Sciatic nerve (tissue), 2 donors: ENCODE results near the gene SAC3D1. TPM values are rescaled to one million over a fixed set of nuclear protein-coding genes. Genes with fewer than 3 reads are reported as not detected.
A peak's percentile ranks its signal among the peaks of the same experiment; 100 is the strongest.

Source experiments
- ATAC-seq: fragments of 200-7000 bp; cut with Tn5 transposase; one replicate; pipeline ENCODE4 v1.9.1; 2020; ENCODE audit warnings: mild to moderate bottlenecking, moderate library complexity
- DNase-seq: peaks from one replicate; pipeline ENCODE4 v3.0.0-alpha.2; 2020; ENCODE audit warnings: low spot score
- intact Hi-C: fragments of 100-400 bp; cut with DNase I; formaldehyde crosslinking; loops from one replicate; pipeline ENCODE4 v1.14.2; 2022
- total RNA-seq: library from RNA; stranded (reverse); fragmentation: NEBNext Ultra II Directional; extraction: Animal tissue kit (Norgen Biotek cat#: 25700); gene quantifications from one replicate; pipeline ENCODE4 v1.2.1, GENCODE V29; 2021
- donor health status: DM: no; HTN: no; CAD: no.
- donor health status: DM: no; HTN: no; CAD: no.

SAC3D1 gene
- total RNA-seq, 1 donor from 2014 or later: 4.9 TPM

- DNase-seq: no peak
- intact Hi-C loops: no loop called here
- no peak for ATAC-seq
These were observed 16.0 kb downstream of the SAC3D1 start for GRCh38 chr11:65056999-65057398.

- DNase-seq (no peak), ATAC-seq (no peak)
- intact Hi-C loops: no loop called here
These were observed 16.5 kb downstream of the SAC3D1 start for GRCh38 chr11:65057526-65057925.

GRCh38 chr11:65058012-65058411, 17.0 kb downstream of the SAC3D1 start:
- no peak for ATAC-seq
- intact Hi-C loops: no loop called here

GRCh38 chr11:65058419-65059054, 17.5 kb downstream of the SAC3D1 start, which contains the start of gene NAALADL1:
NAALADL1 (minus strand) TSS chr11:65058553; CDS start chr11:65058521, 32 bp downstream.
- no peak for DNase-seq
- ATAC-seq: no peak
- intact Hi-C loops: no loop called here

More at GRCh38 chr11:65058012-65058411, 17.0 kb downstream of the SAC3D1 start:
- no peak for DNase-seq

GRCh38 chr11:65059523-65059922, 18.5 kb downstream of the SAC3D1 start:
- no peak for ATAC-seq
- intact Hi-C loops: no loop called here

GRCh38 chr11:65059959-65060824, 19.2 kb downstream of the SAC3D1 start:
- no peak for DNase-seq
- intact Hi-C loops: no loop called here
- ATAC-seq: no peak

More at GRCh38 chr11:65059523-65059922, 18.5 kb downstream of the SAC3D1 start:
- no peak for DNase-seq

GRCh38 chr11:65060913-65061408, 20.0 kb downstream of the SAC3D1 start:
- DNase-seq: no peak
- no peak for ATAC-seq
- intact Hi-C loops: no loop called here

- intact Hi-C loops: no loop called here
- no peak for ATAC-seq
These were observed 22.5 kb downstream of the SAC3D1 start for GRCh38 chr11:65063532-65063931.

GRCh38 chr11:65064847-65065240, 23.8 kb downstream of the SAC3D1 start:
- DNase-seq (no peak), ATAC-seq (no peak)
- intact Hi-C loops: no loop called here

More at GRCh38 chr11:65063532-65063931, 22.5 kb downstream of the SAC3D1 start:
- no peak for DNase-seq

GRCh38 chr11:65065851-65066250, 24.8 kb downstream of the SAC3D1 start:
- intact Hi-C loops: no loop called here
- ATAC-seq (no peak), DNase-seq (no peak)

- intact Hi-C loops: no loop called here
- ATAC-seq: no peak
- no peak for DNase-seq
These were observed 25.3 kb downstream of the SAC3D1 start for GRCh38 chr11:65066315-65066714.

- intact Hi-C loops: no loop called here
- DNase-seq (no peak), ATAC-seq (peak; percentile 37)
These were observed 25.8 kb downstream of the SAC3D1 start for GRCh38 chr11:65066805-65067291.

- intact Hi-C loops: no loop called here
- ATAC-seq (no peak), DNase-seq (no peak)
These were observed 26.4 kb downstream of the SAC3D1 start for GRCh38 chr11:65067446-65067845.

- DNase-seq (no peak), ATAC-seq (no peak)
- intact Hi-C loops: no loop called here
These were observed 28.2 kb downstream of the SAC3D1 start for GRCh38 chr11:65069217-65069616.

GRCh38 chr11:65071907-65072630, 31.1 kb downstream of the SAC3D1 start:
- intact Hi-C loops: no loop called here
- ATAC-seq: no peak

GRCh38 chr11:65072631-65072966, 31.6 kb downstream of the SAC3D1 start:
- intact Hi-C loops: no loop called here
- ATAC-seq (no peak), DNase-seq (no peak)

More at GRCh38 chr11:65071907-65072630, 31.1 kb downstream of the SAC3D1 start:
- DNase-seq: no peak

- ATAC-seq: no peak
- intact Hi-C loops: no loop called here
- no peak for DNase-seq
These were observed 36.4 kb downstream of the SAC3D1 start for GRCh38 chr11:65077451-65077850.

GRCh38 chr11:65078151-65078550, 37.1 kb downstream of the SAC3D1 start:
- intact Hi-C loops: no loop called here
- no peak for ATAC-seq
- no peak for DNase-seq

- no peak for ATAC-seq
- DNase-seq: no peak
- intact Hi-C loops: no loop called here
These were observed 37.9 kb downstream of the SAC3D1 start for GRCh38 chr11:65078786-65079342.
